Lower lobe of right lung (tissue), 2 donors: ENCODE data around the gene CTTN. TPM values are rescaled to one million over a fixed set of nuclear protein-coding genes. Genes with fewer than 3 reads are reported as not detected.

Experiments
- ATAC-seq, 2 donors: fragments of 200-7000 bp; cut with Tn5 transposase; one replicate each; pipeline ENCODE4 v1.9.1; 2020 to 2022; ENCODE audit warnings: mild to moderate bottlenecking in 2 of 2, moderate library complexity in 2 of 2
- DNase-seq: peaks from one replicate; pipeline ENCODE4 v3.0.0-alpha.2; 2020
- H3K27ac ChIP-seq: fragments of 200-600 bp; one replicate; pipeline ENCODE4 v1.8.0; 2022
- H3K27me3 ChIP-seq: fragments of 200-600 bp; one replicate; pipeline ENCODE4 v1.8.0; 2022; ENCODE audit warnings: low read depth
- H3K36me3 ChIP-seq: fragments of 200-600 bp; one replicate; pipeline ENCODE4 v1.8.0; 2022; ENCODE audit warnings: mild to moderate bottlenecking
- H3K4me1 ChIP-seq: fragments of 200-600 bp; one replicate; pipeline ENCODE4 v1.8.0; 2022
- H3K4me3 ChIP-seq: fragments of 200-600 bp; one replicate; pipeline ENCODE4 v1.8.0; 2022; ENCODE audit warnings: mild to moderate bottlenecking
- H3K9me3 ChIP-seq: fragments of 200-600 bp; one replicate; pipeline ENCODE4 v1.8.0; 2022
- CTCF ChIP-seq: fragments of 200-600 bp; IDR thresholded peaks from one replicate; pipeline ENCODE4 v1.8.0; 2022; ENCODE audit warnings: antibody characterized with exemption, mild to moderate bottlenecking
- intact Hi-C: fragments of 100-400 bp; cut with DNase I; formaldehyde crosslinking; loops from one replicate; pipeline ENCODE4 v1.11.0; 2022
- total RNA-seq: library from RNA; stranded (reverse); fragmentation: NEBNext Ultra II Directional; extraction: Animal tissue kit (Norgen Biotek cat#: 25700); gene quantifications from one replicate; pipeline ENCODE4 v1.2.1, GENCODE V29; 2021
- donor health status: DM: no; HTN: yes; CAD: no; lungs with severe emphysema.

The CTTN gene
- total RNA-seq, 1 donor from 2014 or later = 145 TPM

- H3K4me1 ChIP-seq = no peaks in the 10 kb centered on the region
- ATAC-seq = no peak
- H3K9me3 ChIP-seq = no peaks in the 10 kb centered on the region
- TF ChIP-seq CTCF = no peak
- no peaks in the 10 kb centered on the region for H3K27me3 ChIP-seq
- no peak overlapping the region for H3K4me3 ChIP-seq
- intact Hi-C loops = no loop called here
- H3K27ac ChIP-seq = no peak overlapping the region
- no peak for DNase-seq
- H3K36me3 ChIP-seq = peaks cover 89% of the 10 kb centered on the region
Measured at GRCh38 chr11:70378506-70379134, 19.7 kb upstream of the CTTN start.

- Histone ChIP-seq H3K27me3 (no peaks in the 10 kb centered on the region), H3K27ac (no peak overlapping the region), H3K4me1 (peaks cover 7% of the 10 kb centered on the region), H3K4me3 (no peak overlapping the region), H3K9me3 (no peaks in the 10 kb centered on the region), H3K36me3 (peaks cover 79% of the 10 kb centered on the region)
- intact Hi-C loops = no loop called here
- no peak for ATAC-seq
- no peak for TF ChIP-seq CTCF
- DNase-seq = no peak
Measured at GRCh38 chr11:70381350-70381749, 17.0 kb upstream of the CTTN start.

GRCh38 chr11:70381872-70382861 is 16.2 kb upstream of the CTTN start:
- Histone ChIP-seq H3K9me3 (no peaks in the 10 kb centered on the region), H3K27me3 (no peaks in the 10 kb centered on the region), H3K27ac (no peak overlapping the region), H3K4me1 (peaks cover 7% of the 10 kb centered on the region), H3K4me3 (no peak overlapping the region), H3K36me3 (peaks cover 71% of the 10 kb centered on the region)
- TF ChIP-seq CTCF = no peak
- DNase-seq = no peak
- intact Hi-C loops = no loop called here
- no peak for ATAC-seq

- H3K4me1 ChIP-seq = peaks cover 7% of the 10 kb centered on the region
- H3K9me3 ChIP-seq = no peaks in the 10 kb centered on the region
- no peak for DNase-seq
- H3K27me3 ChIP-seq = no peaks in the 10 kb centered on the region
- H3K27ac ChIP-seq = no peak overlapping the region
- TF ChIP-seq CTCF = no peak
- intact Hi-C loops = no loop called here
- H3K36me3 ChIP-seq = peaks cover 53% of the 10 kb centered on the region
- no peak overlapping the region for H3K4me3 ChIP-seq
- no peak for ATAC-seq
Measured at GRCh38 chr11:70383664-70384565, 14.4 kb upstream of the CTTN start.

GRCh38 chr11:70384566-70385152 is 13.7 kb upstream of the CTTN start:
- Histone ChIP-seq H3K27me3 (no peaks in the 10 kb centered on the region), H3K4me1 (peaks cover 7% of the 10 kb centered on the region), H3K36me3 (peaks cover 46% of the 10 kb centered on the region), H3K9me3 (no peaks in the 10 kb centered on the region), H3K4me3 (no peak overlapping the region), H3K27ac (no peak overlapping the region)
- no peak for ATAC-seq
- intact Hi-C loops = no loop called here
- TF ChIP-seq CTCF = no peak
- DNase-seq = no peak
